OCI-M1 (cell line): Measurements from ENCODE around the gene RASSF4.

Experiments used
- DNase-seq: peaks from one replicate; lab custom pipeline; 2025; lab: John Stamatoyannopoulos, UW

Gene RASSF4

GRCh38 chr10:44975431-44976331 lies 16.1 kb downstream of the RASSF4 start:
- DNase-seq = peak; percentile 36

- no peak for DNase-seq
These were observed 17.0 kb downstream of the RASSF4 start for GRCh38 chr10:44976352-44977198.

GRCh38 chr10:44977287-44978212 lies 17.9 kb downstream of the RASSF4 start:
- DNase-seq = no peak

GRCh38 chr10:44978213-44978569 lies 18.6 kb downstream of the RASSF4 start:
- no peak for DNase-seq

- DNase-seq = peak; percentile 93
These were observed 19.1 kb downstream of the RASSF4 start, which contains the start of gene DEPP1 for GRCh38 chr10:44978570-44979280. DEPP1 (minus strand) TSS chr10:44978809; CDS start chr10:44978030, 779 bp downstream.

GRCh38 chr10:44979281-44980191 lies 19.9 kb downstream of the RASSF4 start:
- DNase-seq = no peak

- peak; percentile 34 for DNase-seq
These were observed 20.9 kb downstream of the RASSF4 start for GRCh38 chr10:44980309-44981171.

GRCh38 chr10:44981172-44982113 lies 21.8 kb downstream of the RASSF4 start:
- DNase-seq = peak; percentile 58

- DNase-seq = no peak
These were observed 22.5 kb downstream of the RASSF4 start for GRCh38 chr10:44982114-44982460.

- DNase-seq = no peak
These were observed 22.9 kb downstream of the RASSF4 start for GRCh38 chr10:44982496-44982895.

- no peak for DNase-seq
These were observed 23.7 kb downstream of the RASSF4 start for GRCh38 chr10:44983066-44983894.

GRCh38 chr10:44983895-44984278 lies 24.3 kb downstream of the RASSF4 start:
- no peak for DNase-seq

- no peak for DNase-seq
These were observed 25.1 kb downstream of the RASSF4 start for GRCh38 chr10:44984671-44985101.

- DNase-seq = peak; percentile 61
These were observed 25.6 kb downstream of the RASSF4 start for GRCh38 chr10:44985175-44985681.

GRCh38 chr10:44986179-44986578 lies 26.6 kb downstream of the RASSF4 start:
- DNase-seq = no peak

- DNase-seq = peak; percentile 92
These were observed 27.1 kb downstream of the RASSF4 start for GRCh38 chr10:44986670-44987069.
